ENCODE measurements around the gene ACVR1. TPM values are rescaled to one million over a fixed set of nuclear protein-coding genes. Genes with fewer than 3 reads are reported as not detected.

Gene ACVR1
- total and polyA plus RNA-seq, 2 experiments from 2014 or later: 8.9 to 21.5 TPM

DNA sequence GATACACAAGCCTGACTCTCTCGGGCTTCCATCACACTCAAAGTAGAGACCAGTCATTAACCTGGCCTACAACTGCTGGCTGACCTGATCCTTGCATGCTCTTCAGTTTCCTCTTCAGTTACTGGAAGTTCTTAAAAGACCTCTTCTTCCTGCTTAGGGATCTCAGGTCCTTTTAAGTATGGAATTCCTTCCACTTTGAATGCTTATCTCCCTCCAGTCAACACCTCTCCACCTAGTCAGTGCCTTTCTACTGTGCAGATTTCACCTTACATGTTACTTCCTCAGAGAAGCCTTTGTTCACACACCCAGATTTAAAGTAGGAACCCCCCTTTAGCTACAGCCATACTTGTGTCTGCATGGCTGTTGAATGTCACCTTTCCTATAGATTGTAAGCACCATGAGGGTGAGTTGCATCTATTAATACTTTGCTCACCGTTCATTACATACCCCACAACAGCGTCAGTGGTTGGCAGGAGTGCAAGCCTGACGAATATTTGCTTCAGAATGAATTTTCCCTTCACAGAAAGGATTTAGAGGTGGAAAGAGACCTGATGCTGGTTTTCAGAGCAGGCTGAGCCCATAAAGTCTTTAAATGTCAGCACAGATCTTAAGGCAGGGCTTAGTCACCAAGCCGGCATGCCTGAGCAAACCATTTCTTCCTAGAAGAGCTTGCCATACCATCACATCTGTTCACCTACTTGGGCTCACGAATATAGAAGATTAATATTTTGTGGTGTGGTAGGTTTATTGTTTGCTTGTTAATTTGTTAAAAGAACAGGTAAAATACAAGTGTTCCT is 90.1 kb downstream of the ACVR1 start:
- no peak for DNase-seq (ENCODE audit: low spot score)
- Histone ChIP-seq H4K20me1 (replicated peaks; ENCODE audit: insufficient read depth) (no peaks in the 10 kb centered on the region; the same call in 1 of the 2 replicates), H3K4me3 (no peak overlapping the region), H3K79me2 (replicated peaks; ENCODE audit: insufficient read depth) (no peaks in the 10 kb centered on the region; the same call in 1 of the 2 replicates), H3K27ac (ENCODE audit: low read depth) (no peak overlapping the region), H3K27me3 (ENCODE audit: insufficient read depth) (no peaks in the 10 kb centered on the region), H3K4me1 (ENCODE audit: insufficient read depth) (peaks cover 54% of the 10 kb centered on the region), H3K4me2 (0 out of 2 replicates have a peak overlapping the region, but pooled peaks have one; percentile 42), H2AFZ (no peak overlapping the region), H3F3A (replicated peaks; ENCODE audit: low read depth) (no peaks in the 10 kb centered on the region), H3K36me3 (ENCODE audit: insufficient read depth) (no peaks in the 10 kb centered on the region), H3K9me2 (ENCODE audit: insufficient read depth) (peaks cover 4% of the 10 kb centered on the region; the same call in 1 of the 2 replicates)
- ATAC-seq: no peak
- TF ChIP-seq POLR2AphosphoS5 (IDR thresholded peaks at IDR 0.05; ENCODE audit: low read depth): no peak
- TF ChIP-seq CREB1 (CRISPR knock-in tag; IDR thresholded peaks at IDR 0.05; ENCODE audit: low read depth): no peak
- TF ChIP-seq EZH2 (IDR thresholded peaks at IDR 0.05; ENCODE audit: low read depth, unreplicated experiment): no peak
- TF ChIP-seq, protein P1, sequence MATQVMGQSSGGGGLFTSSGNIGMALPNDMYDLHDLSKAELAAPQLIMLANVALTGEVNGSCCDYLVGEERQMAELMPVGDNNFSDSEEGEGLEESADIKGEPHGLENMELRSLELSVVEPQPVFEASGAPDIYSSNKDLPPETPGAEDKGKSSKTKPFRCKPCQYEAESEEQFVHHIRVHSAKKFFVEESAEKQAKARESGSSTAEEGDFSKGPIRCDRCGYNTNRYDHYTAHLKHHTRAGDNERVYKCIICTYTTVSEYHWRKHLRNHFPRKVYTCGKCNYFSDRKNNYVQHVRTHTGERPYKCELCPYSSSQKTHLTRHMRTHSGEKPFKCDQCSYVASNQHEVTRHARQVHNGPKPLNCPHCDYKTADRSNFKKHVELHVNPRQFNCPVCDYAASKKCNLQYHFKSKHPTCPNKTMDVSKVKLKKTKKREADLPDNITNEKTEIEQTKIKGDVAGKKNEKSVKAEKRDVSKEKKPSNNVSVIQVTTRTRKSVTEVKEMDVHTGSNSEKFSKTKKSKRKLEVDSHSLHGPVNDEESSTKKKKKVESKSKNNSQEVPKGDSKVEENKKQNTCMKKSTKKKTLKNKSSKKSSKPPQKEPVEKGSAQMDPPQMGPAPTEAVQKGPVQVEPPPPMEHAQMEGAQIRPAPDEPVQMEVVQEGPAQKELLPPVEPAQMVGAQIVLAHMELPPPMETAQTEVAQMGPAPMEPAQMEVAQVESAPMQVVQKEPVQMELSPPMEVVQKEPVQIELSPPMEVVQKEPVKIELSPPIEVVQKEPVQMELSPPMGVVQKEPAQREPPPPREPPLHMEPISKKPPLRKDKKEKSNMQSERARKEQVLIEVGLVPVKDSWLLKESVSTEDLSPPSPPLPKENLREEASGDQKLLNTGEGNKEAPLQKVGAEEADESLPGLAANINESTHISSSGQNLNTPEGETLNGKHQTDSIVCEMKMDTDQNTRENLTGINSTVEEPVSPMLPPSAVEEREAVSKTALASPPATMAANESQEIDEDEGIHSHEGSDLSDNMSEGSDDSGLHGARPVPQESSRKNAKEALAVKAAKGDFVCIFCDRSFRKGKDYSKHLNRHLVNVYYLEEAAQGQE (IDR thresholded peaks at IDR 0.05; ENCODE audit: unreplicated experiment): no peak
- TF ChIP-seq STAT1 (IDR thresholded peaks at IDR 0.05; ENCODE audit: unreplicated experiment): no peak
- no peak for TF ChIP-seq NANOG (IDR thresholded peaks at IDR 0.05; ENCODE audit: borderline replicate concordance)
- TF ChIP-seq, protein P2, sequence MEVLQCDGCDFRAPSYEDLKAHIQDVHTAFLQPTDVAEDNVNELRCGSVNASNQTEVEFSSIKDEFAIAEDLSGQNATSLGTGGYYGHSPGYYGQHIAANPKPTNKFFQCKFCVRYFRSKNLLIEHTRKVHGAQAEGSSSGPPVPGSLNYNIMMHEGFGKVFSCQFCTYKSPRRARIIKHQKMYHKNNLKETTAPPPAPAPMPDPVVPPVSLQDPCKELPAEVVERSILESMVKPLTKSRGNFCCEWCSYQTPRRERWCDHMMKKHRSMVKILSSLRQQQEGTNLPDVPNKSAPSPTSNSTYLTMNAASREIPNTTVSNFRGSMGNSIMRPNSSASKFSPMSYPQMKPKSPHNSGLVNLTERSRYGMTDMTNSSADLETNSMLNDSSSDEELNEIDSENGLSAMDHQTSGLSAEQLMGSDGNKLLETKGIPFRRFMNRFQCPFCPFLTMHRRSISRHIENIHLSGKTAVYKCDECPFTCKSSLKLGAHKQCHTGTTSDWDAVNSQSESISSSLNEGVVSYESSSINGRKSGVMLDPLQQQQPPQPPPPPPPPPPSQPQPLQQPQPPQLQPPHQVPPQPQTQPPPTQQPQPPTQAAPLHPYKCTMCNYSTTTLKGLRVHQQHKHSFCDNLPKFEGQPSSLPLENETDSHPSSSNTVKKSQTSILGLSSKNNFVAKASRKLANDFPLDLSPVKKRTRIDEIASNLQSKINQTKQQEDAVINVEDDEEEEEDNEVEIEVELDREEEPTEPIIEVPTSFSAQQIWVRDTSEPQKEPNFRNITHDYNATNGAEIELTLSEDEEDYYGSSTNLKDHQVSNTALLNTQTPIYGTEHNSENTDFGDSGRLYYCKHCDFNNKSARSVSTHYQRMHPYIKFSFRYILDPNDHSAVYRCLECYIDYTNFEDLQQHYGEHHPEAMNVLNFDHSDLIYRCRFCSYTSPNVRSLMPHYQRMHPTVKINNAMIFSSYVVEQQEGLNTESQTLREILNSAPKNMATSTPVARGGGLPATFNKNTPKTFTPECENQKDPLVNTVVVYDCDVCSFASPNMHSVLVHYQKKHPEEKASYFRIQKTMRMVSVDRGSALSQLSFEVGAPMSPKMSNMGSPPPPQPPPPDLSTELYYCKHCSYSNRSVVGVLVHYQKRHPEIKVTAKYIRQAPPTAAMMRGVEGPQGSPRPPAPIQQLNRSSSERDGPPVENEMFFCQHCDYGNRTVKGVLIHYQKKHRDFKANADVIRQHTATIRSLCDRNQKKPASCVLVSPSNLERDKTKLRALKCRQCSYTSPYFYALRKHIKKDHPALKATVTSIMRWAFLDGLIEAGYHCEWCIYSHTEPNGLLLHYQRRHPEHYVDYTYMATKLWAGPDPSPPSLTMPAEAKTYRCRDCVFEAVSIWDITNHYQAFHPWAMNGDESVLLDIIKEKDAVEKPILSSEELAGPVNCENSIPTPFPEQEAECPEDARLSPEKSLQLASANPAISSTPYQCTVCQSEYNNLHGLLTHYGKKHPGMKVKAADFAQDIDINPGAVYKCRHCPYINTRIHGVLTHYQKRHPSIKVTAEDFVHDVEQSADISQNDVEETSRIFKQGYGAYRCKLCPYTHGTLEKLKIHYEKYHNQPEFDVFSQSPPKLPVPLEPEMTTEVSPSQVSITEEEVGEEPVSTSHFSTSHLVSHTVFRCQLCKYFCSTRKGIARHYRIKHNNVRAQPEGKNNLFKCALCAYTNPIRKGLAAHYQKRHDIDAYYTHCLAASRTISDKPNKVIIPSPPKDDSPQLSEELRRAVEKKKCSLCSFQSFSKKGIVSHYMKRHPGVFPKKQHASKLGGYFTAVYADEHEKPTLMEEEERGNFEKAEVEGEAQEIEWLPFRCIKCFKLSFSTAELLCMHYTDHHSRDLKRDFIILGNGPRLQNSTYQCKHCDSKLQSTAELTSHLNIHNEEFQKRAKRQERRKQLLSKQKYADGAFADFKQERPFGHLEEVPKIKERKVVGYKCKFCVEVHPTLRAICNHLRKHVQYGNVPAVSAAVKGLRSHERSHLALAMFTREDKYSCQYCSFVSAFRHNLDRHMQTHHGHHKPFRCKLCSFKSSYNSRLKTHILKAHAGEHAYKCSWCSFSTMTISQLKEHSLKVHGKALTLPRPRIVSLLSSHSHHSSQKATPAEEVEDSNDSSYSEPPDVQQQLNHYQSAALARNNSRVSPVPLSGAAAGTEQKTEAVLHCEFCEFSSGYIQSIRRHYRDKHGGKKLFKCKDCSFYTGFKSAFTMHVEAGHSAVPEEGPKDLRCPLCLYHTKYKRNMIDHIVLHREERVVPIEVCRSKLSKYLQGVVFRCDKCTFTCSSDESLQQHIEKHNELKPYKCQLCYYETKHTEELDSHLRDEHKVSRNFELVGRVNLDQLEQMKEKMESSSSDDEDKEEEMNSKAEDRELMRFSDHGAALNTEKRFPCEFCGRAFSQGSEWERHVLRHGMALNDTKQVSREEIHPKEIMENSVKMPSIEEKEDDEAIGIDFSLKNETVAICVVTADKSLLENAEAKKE (CRISPR knock-in tag; IDR thresholded peaks at IDR 0.05): no peak
- no peak for TF ChIP-seq ZNF114 (CRISPR knock-in tag; IDR thresholded peaks at IDR 0.05)
- no peak for TF ChIP-seq JUNB (IDR thresholded peaks at IDR 0.05; ENCODE audit: unreplicated experiment)
- TF ChIP-seq ZNF331 (CRISPR knock-in tag; IDR thresholded peaks at IDR 0.05; ENCODE audit: low read depth): no peak
- TF ChIP-seq, protein P3, sequence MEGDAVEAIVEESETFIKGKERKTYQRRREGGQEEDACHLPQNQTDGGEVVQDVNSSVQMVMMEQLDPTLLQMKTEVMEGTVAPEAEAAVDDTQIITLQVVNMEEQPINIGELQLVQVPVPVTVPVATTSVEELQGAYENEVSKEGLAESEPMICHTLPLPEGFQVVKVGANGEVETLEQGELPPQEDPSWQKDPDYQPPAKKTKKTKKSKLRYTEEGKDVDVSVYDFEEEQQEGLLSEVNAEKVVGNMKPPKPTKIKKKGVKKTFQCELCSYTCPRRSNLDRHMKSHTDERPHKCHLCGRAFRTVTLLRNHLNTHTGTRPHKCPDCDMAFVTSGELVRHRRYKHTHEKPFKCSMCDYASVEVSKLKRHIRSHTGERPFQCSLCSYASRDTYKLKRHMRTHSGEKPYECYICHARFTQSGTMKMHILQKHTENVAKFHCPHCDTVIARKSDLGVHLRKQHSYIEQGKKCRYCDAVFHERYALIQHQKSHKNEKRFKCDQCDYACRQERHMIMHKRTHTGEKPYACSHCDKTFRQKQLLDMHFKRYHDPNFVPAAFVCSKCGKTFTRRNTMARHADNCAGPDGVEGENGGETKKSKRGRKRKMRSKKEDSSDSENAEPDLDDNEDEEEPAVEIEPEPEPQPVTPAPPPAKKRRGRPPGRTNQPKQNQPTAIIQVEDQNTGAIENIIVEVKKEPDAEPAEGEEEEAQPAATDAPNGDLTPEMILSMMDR (conservative IDR thresholded peaks at IDR 0.05; ENCODE audit: low read depth in 2 of 2): no peak
- TF ChIP-seq EZH2phosphoT487 (IDR thresholded peaks at IDR 0.05; ENCODE audit: unreplicated experiment): no peak
- TF ChIP-seq, protein P4, sequence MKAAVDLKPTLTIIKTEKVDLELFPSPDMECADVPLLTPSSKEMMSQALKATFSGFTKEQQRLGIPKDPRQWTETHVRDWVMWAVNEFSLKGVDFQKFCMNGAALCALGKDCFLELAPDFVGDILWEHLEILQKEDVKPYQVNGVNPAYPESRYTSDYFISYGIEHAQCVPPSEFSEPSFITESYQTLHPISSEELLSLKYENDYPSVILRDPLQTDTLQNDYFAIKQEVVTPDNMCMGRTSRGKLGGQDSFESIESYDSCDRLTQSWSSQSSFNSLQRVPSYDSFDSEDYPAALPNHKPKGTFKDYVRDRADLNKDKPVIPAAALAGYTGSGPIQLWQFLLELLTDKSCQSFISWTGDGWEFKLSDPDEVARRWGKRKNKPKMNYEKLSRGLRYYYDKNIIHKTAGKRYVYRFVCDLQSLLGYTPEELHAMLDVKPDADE (IDR thresholded peaks at IDR 0.05): no peak
- Mint-ChIP-seq H3K27me3 (ENCODE audit: insufficient read depth, low read depth, poor library complexity) (no peaks in the 10 kb centered on the region), H3K36me3 (ENCODE audit: low read depth) (no peaks in the 10 kb centered on the region), H3K4me3 (no peak overlapping the region), H3K4me1 (peaks cover 55% of the 10 kb centered on the region), H3K27ac (peak overlapping the region; percentile 0; the same call in 1 of the 2 replicates), H3K9me3 (no peaks in the 10 kb centered on the region)

Measured in GM23338 (cell line).